Chondrocyte (in vitro differentiated cells): ENCODE results near the gene MYO7A. TPM values are rescaled to one million over a fixed set of nuclear protein-coding genes. Genes with fewer than 3 reads are reported as not detected.
A peak's percentile ranks its signal among the peaks of the same experiment; 100 is the strongest.

Experiments
- DNase-seq: peaks from one replicate; pipeline ENCODE4 v3.0.0; 2021; ENCODE audit warnings: mixed read lengths, low spot score
- H3K27ac Mint-ChIP-seq: one replicate; pipeline ENCODE4 v1.8.0; 2021; ENCODE audit warnings: mild to moderate bottlenecking, moderate library complexity, mixed read lengths; ENCODE audit not compliant: unreplicated experiment
- H3K27me3 Mint-ChIP-seq: 2 replicates; pipeline ENCODE4 v1.8.0; 2021; ENCODE audit warnings: low read depth, mixed read lengths
- H3K36me3 Mint-ChIP-seq: 2 replicates; pipeline ENCODE4 v1.8.0; 2021; ENCODE audit warnings: low read depth, mixed read lengths
- H3K4me1 Mint-ChIP-seq: 2 replicates; pipeline ENCODE4 v1.8.0; 2021; ENCODE audit warnings: low read depth, mild to moderate bottlenecking, mixed read lengths
- H3K4me3 Mint-ChIP-seq: one replicate; pipeline ENCODE4 v1.8.0; 2021; ENCODE audit warnings: mild to moderate bottlenecking, moderate library complexity, mixed read lengths; ENCODE audit not compliant: unreplicated experiment
- H3K9me3 Mint-ChIP-seq: 2 replicates; pipeline ENCODE4 v1.8.0; 2021; ENCODE audit warnings: low read depth, mixed read lengths
- total RNA-seq: library from RNA; stranded (reverse); gene quantifications from 3 replicates; pipeline ENCODE4 v1.2.1, GENCODE V29; 2021
- TF ChIP-seq, protein P1 (sequence below): fragments of 200-600 bp; sonication (generic); IDR thresholded peaks from 2 replicates; pipeline ENCODE4 v1.5.0; 2021; ENCODE audit warnings: antibody characterized with exemption, mild to moderate bottlenecking, moderate library complexity

MYO7A gene
- total RNA-seq, 1 donor from 2014 or later, result not detected

DNA sequence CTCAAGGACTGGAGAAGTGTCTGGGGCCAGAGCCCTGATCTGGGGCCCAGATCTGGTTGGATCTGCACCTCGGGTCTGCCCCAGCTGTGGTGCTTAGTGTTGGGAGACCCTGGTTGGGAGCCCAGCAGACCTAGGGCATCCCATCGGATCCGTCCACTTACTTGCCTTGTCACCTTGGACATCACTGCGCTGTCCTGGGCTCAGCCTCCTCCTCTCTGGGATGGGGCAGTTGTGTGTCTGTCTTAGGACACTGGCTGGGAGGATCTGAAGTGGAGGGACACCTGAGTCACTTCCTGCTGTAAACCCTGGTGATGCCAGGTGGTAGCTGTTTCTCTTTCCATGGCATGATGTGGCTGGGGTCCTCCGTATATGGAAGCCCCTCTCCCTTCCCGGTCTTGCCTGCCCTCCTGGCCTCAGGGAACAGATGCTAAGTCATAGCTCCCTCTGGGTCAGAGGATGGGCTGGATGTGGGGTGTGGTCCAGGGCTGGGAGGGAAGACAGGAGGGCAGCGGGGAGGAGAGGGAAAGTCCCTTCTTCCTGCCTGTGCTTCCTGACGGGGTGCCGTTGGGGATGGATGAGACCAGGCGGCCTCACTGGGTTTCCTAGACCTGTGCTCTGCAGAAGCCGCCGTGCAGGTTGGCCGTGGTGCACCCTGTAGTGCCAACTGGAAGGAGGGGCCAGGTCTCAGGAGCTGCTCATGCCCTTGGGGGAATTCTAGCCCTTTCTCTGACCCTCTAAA lies 37.5 kb upstream of the MYO7A start:
- Mint-ChIP-seq H3K36me3 (no peaks in the 10 kb centered on the region), H3K4me1 (no peaks in the 10 kb centered on the region), H3K27me3 (no peaks in the 10 kb centered on the region), H3K27ac (no peak overlapping the region), H3K9me3 (no peaks in the 10 kb centered on the region), H3K4me3 (no peak overlapping the region)
- TF ChIP-seq, protein P1, sequence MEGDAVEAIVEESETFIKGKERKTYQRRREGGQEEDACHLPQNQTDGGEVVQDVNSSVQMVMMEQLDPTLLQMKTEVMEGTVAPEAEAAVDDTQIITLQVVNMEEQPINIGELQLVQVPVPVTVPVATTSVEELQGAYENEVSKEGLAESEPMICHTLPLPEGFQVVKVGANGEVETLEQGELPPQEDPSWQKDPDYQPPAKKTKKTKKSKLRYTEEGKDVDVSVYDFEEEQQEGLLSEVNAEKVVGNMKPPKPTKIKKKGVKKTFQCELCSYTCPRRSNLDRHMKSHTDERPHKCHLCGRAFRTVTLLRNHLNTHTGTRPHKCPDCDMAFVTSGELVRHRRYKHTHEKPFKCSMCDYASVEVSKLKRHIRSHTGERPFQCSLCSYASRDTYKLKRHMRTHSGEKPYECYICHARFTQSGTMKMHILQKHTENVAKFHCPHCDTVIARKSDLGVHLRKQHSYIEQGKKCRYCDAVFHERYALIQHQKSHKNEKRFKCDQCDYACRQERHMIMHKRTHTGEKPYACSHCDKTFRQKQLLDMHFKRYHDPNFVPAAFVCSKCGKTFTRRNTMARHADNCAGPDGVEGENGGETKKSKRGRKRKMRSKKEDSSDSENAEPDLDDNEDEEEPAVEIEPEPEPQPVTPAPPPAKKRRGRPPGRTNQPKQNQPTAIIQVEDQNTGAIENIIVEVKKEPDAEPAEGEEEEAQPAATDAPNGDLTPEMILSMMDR, result no peak
- peak; percentile 56 for DNase-seq

DNA sequence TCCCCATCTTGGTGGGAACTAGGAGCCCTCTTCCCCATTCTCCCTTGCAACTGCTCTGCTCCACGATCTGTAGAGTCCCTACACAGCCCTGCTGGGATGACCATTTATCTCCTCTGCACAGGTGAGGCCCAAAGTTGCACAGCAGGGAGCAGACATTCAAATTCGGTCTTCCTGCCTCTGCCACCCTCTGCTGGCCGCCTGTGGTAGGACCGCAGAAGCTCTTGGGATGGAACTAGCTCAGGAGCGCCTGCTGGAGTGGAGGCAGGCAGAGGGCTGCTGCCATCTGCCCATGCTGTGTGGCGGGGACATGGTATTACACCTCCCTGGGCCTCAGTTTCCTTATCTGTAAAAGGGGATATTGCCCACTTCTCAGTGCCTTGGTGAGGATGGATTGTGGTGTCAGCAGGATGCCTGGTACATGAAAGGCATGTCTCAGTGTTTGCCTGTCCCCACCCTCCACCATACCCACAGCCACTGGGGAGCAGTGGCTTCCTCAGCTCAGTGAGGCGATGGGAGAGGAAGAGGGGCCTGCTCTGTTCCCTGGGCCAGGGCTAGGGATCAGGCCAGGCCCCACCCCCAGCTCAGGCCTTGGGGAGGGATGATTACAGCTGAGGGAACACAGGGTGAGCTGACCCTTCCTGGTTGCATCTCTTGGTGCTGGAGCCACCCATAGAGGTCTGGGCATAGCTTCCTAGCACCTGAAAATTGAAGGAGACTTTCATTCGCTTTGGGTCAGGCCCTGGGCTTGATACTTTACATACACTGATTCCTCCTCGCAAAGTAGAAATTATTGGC lies 36.7 kb upstream of the MYO7A start:
- no peak overlapping the region for H3K27ac Mint-ChIP-seq
- no peaks in the 10 kb centered on the region for H3K9me3 Mint-ChIP-seq
- DNase-seq, result peak; percentile 88
- no peaks in the 10 kb centered on the region for H3K4me1 Mint-ChIP-seq
- TF ChIP-seq, protein P1, result peak; percentile 93
- no peak overlapping the region for H3K4me3 Mint-ChIP-seq
- H3K27me3 Mint-ChIP-seq, result no peaks in the 10 kb centered on the region
- no peaks in the 10 kb centered on the region for H3K36me3 Mint-ChIP-seq

DNA sequence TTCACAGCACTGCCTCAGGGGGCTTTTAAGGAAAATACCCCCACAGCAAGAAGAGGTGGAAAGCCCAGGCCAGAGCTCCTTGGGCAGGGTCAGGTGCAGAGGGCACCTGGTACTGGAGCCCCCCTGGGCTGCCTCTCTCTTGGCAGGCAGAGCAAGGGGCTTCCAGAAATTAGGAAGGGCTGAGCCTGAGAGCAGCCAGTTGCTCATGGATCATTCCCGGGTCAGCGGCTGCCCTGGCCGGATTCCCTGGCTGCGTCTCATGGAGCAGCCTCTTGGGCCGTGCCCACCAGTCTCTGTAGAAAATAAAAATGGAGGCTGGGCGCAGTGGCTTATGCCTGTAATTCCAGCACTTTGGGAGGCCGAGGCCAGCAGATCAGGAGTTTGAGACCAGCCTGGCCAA lies 35.7 kb upstream of the MYO7A start:
- Mint-ChIP-seq H3K36me3 (no peaks in the 10 kb centered on the region), H3K27ac (no peak overlapping the region), H3K4me3 (no peak overlapping the region), H3K4me1 (no peaks in the 10 kb centered on the region), H3K9me3 (no peaks in the 10 kb centered on the region), H3K27me3 (no peaks in the 10 kb centered on the region)
- peak; percentile 33 for DNase-seq
- TF ChIP-seq, protein P1, result no peak

DNA sequence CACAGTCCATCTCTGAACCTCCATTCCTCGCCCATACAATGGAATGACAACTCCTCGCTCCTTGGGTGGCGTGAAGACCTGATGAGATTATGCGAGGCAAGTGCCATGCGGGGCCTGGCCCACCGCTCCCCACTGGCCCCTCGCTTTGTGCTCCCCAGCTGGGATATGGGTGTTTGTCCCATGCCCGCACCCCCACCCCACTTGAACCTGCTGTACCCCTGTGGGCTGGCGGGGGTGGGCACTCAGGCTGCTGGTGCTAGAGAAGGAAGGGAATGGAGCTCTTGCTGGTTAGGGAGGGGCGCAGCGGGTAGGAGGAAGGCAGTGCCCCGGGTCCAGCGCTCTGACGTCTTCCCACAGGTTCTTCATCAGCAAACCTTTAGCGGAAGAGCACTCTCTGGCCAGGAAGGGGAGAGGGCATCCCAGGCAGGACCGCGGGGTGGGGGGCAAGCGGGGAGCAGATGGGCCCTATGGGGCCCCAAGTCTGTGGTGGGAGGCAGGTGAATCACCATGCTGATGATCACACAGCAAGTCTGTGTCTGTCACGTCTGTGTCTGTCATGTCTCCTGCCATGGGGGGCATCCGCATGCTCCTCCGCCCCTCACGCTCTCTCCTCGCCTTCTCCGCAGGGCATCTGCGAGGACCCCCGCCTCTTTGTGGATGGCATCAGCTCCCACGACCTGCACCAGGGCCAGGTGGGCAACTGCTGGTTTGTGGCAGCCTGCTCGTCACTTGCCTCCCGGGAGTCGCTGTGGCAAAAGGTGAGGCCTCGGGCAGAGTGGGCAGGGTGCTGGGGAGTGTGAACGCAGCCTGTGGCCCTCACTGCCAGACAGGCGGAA lies 34.8 kb upstream of the MYO7A start:
- peak; percentile 93 for DNase-seq
- no peaks in the 10 kb centered on the region for H3K36me3 Mint-ChIP-seq
- H3K4me1 Mint-ChIP-seq, result no peaks in the 10 kb centered on the region
- no peaks in the 10 kb centered on the region for H3K27me3 Mint-ChIP-seq
- H3K9me3 Mint-ChIP-seq, result no peaks in the 10 kb centered on the region
- TF ChIP-seq, protein P1, result no peak
- no peak overlapping the region for H3K27ac Mint-ChIP-seq
- no peak overlapping the region for H3K4me3 Mint-ChIP-seq
